Left lung (tissue), 14 donors: ENCODE results near the gene BLTP1. TPM values are rescaled to one million over a fixed set of nuclear protein-coding genes. Genes with fewer than 3 reads are reported as not detected.
"Not testable (repeated sequence)": the region's sequence is repeated elsewhere in the genome, so short reads cannot be mapped to it uniquely, and the experiment has no call there.

Experiments
- ATAC-seq: fragments of 200-7000 bp; cut with Tn5 transposase; one replicate; pipeline ENCODE4 v1.9.1; 2020; ENCODE audit warnings: moderate library complexity
- DNase-seq, 4 donors: peaks; one replicate each; pipeline ENCODE4 v3.0.0-alpha.2; 2013 to 2020
- H3K27ac ChIP-seq, 2 donors: fragments of 200-600 bp; sonication (generic) in 1 of 2; one replicate each; pipeline versions ENCODE4 v1.5.0 to v1.8.0; 2020 to 2021
- H3K27me3 ChIP-seq, 2 donors: fragments of 200-600 bp; sonication (generic) in 1 of 2; one replicate each; pipeline versions ENCODE4 v1.5.0 to v1.8.0; 2020 to 2021
- H3K36me3 ChIP-seq, 2 donors: fragments of 200-600 bp; sonication (generic) in 1 of 2; one replicate each; pipeline versions ENCODE4 v1.5.0 to v1.8.0; 2020 to 2021
- H3K4me1 ChIP-seq, 2 donors: fragments of 200-600 bp; one replicate each; pipeline ENCODE4 v1.8.0; 2021
- H3K4me3 ChIP-seq, 2 donors: fragments of 200-600 bp; sonication (generic) in 1 of 2; one replicate each; pipeline versions ENCODE4 v1.5.0 to v1.8.0; 2020 to 2021; ENCODE audit warnings: mild to moderate bottlenecking in 1 of 2
- H3K9me3 ChIP-seq, 2 donors: fragments of 200-600 bp; sonication (generic) in 1 of 2; one replicate each; pipeline versions ENCODE4 v1.5.0 to v1.8.0; 2020 to 2021
- intact Hi-C, 2 donors: fragments of 100-400 bp; cut with DNase I; formaldehyde crosslinking; loops; one replicate each; pipeline versions ENCODE4 v1.11.2 to v1.14.2; 2022
- long read RNA-seq, 12 donors: library from polyadenylated mRNA in 2 of 12; unstranded in 2 of 12; transcript quantifications; one replicate each; pipeline ENCODE4 v2.0.0 and lab custom pipeline, GENCODE V29; 2019 to 2026
- polyA plus RNA-seq, 6 donors: library from polyadenylated mRNA; unstranded; fragments of 120-200 nt; gene quantifications; one replicate each; pipeline ENCODE4 v1.2.1, GENCODE V29; 2013; ENCODE audit not compliant: insufficient read length in 6 of 6
- total RNA-seq, 2 donors: library from RNA; stranded (reverse); fragmentation: NEBNext Ultra II Directional; extraction: Animal tissue kit (Norgen Biotek cat#: 25700); gene quantifications; one replicate each; pipeline ENCODE4 v1.2.1, GENCODE V29; 2021
- TF ChIP-seq, protein P1 (sequence below), 2 donors: fragments of 200-600 bp; sonication (generic) in 1 of 2; IDR thresholded peaks; one replicate each; pipeline versions ENCODE4 v1.5.0 to v1.8.0; 2021; ENCODE audit warnings: antibody characterized with exemption in 2 of 2
- donor health status: DM: no; HTN: yes; CAD: no.
- donor health status: DM: no; HTN: no; CAD: no.

The BLTP1 gene
- total RNA-seq (10 to 100 TPM; 59.8 to 71.7 TPM), polyA plus RNA-seq (100 to 1,000 TPM in 5 of 6 donors, 10 to 100 TPM in 1; 93.3 to 125 (median 108) TPM)
- long read RNA-seq, donor 1, partial matches to known transcripts, result 84 of 84 reads
- long read RNA-seq, donor 1, other reads (novel, unspliced or antisense), result 0 of 84 reads
- long read RNA-seq, donor 2, partial matches to known transcripts, result 42 of 44 reads
- long read RNA-seq, donor 2, other reads (novel, unspliced or antisense), result 0 of 44 reads
- long read RNA-seq, donor 3, partial matches to known transcripts, result 5 of 5 reads
- long read RNA-seq, donor 3, other reads (novel, unspliced or antisense), result 0 of 5 reads
- long read RNA-seq, donor 4, partial matches to known transcripts, result 3 of 5 reads
- long read RNA-seq, donor 4, other reads (novel, unspliced or antisense), result 2 of 5 reads
- long read RNA-seq, donor 5, partial matches to known transcripts, result 21 of 25 reads
- long read RNA-seq, donor 5, other reads (novel, unspliced or antisense), result 0 of 25 reads
- long read RNA-seq, donor 6, partial matches to known transcripts, result 25 of 25 reads
- long read RNA-seq, donor 6, other reads (novel, unspliced or antisense), result 0 of 25 reads
- long read RNA-seq, donor 7, partial matches to known transcripts, result 13 of 13 reads
- long read RNA-seq, donor 7, other reads (novel, unspliced or antisense), result 0 of 13 reads
- long read RNA-seq, donor 8, full-length matches to known transcripts, result 1 of 6 reads
- long read RNA-seq, donor 8, partial matches to known transcripts, result 5 of 6 reads
- long read RNA-seq, donor 8, other reads (novel, unspliced or antisense), result 0 of 6 reads
- long read RNA-seq, donor 9, result 0 reads
- long read RNA-seq, donor 10, partial matches to known transcripts, result 0 of 1 reads
- long read RNA-seq, donor 10, other reads (novel, unspliced or antisense), result 1 of 1 reads
- long read RNA-seq, donor 11, partial matches to known transcripts, result 16 of 17 reads
- long read RNA-seq, donor 11, other reads (novel, unspliced or antisense), result 0 of 17 reads
- long read RNA-seq, donor 12, partial matches to known transcripts, result 28 of 29 reads
- long read RNA-seq, donor 12, other reads (novel, unspliced or antisense), result 0 of 29 reads

DNA sequence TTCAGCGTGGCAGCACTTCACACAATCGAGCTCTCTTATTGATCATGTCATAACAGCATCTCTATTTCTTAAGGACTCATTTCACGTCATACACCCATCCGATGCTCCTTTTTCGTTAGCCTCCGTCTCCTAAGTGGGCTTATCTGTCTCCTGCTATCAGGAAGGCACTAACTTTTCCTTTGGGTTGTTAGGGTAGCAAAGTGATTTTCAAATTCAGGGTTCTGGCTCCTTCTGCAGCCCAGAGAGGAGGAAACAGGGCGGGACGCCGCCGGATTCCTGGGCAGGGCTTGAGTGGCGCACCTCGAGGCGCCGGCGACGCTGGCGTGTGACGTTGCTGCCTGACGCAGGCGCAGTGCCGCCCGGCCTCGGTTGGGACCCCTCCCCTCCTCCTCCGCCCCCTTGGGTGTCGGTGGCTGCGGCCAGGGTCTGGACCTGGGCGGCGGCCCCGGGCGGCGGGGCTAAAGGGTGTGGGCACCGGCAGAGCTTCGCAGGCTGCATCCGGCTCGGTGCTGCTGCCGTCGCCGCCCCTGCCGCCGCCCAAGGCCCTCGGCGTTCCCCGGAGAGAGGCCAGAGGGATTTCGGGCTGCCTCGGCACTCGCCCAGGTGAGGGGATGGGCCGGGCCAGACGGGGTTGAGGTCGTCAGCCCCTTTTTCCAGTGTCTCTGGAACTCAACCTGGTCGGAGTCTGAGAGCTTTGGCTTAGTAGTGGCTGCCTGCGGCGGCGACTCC, at the start of gene BLTP1:
Gene BLTP1, plus strand, starts transcription at position 350 of the 729 bp plus-strand sequence. CDS start 18,317 bp downstream, outside the sequence.
- TF ChIP-seq, protein P1, sequence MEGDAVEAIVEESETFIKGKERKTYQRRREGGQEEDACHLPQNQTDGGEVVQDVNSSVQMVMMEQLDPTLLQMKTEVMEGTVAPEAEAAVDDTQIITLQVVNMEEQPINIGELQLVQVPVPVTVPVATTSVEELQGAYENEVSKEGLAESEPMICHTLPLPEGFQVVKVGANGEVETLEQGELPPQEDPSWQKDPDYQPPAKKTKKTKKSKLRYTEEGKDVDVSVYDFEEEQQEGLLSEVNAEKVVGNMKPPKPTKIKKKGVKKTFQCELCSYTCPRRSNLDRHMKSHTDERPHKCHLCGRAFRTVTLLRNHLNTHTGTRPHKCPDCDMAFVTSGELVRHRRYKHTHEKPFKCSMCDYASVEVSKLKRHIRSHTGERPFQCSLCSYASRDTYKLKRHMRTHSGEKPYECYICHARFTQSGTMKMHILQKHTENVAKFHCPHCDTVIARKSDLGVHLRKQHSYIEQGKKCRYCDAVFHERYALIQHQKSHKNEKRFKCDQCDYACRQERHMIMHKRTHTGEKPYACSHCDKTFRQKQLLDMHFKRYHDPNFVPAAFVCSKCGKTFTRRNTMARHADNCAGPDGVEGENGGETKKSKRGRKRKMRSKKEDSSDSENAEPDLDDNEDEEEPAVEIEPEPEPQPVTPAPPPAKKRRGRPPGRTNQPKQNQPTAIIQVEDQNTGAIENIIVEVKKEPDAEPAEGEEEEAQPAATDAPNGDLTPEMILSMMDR (IDR thresholded peaks at IDR 0.05), result no peak
- H3K4me3 ChIP-seq, result peak within 1 kb of the TSS; percentile 90 to 94
- H3K27me3 ChIP-seq, result no peaks in the 10 kb centered on the region
- H3K36me3 ChIP-seq, result no peaks in the 10 kb centered on the region
- no peaks in the 10 kb centered on the region for H3K9me3 ChIP-seq
- intact Hi-C loops, result no loop called here
- H3K4me1 ChIP-seq, result peaks cover 5 to 36% of the 10 kb centered on the region in 2 donors
- DNase-seq, result peak; percentile 90 to 99 (median 94)
- peak within 1 kb of the TSS; percentile 88 to 93 for H3K27ac ChIP-seq
- ATAC-seq, result peak; percentile 98

DNA sequence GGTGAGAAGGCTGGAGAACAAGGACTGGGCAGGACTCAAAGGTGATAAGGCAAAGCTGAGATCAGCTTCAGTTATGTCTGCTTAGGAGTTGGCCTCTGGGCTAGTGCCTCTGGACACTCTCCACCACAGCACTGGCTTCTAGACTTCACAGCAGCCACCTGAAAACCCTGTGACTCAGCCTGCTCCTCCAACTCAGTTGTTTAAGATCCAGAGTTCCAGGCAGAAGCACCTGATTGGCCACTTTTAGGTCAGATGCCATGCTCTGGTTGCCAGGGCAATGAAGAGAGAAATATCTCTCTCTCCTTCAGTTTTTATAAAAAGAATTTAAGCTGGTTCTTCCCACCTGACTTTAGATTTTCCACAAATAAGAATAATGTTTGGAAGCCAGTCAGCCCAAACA, 47.9 kb upstream of the BLTP1 start:
- H3K4me3 ChIP-seq, result no peak overlapping the region
- no peak for DNase-seq
- no peaks in the 10 kb centered on the region for H3K36me3 ChIP-seq
- no peaks in the 10 kb centered on the region for H3K9me3 ChIP-seq
- H3K27ac ChIP-seq, result no peak overlapping the region
- ATAC-seq, result no peak
- intact Hi-C loops, result no loop called here
- H3K4me1 ChIP-seq, result no peaks in the 10 kb centered on the region
- peaks cover 0 to 4% of the 10 kb centered on the region in 2 donors for H3K27me3 ChIP-seq
- TF ChIP-seq, protein P1 (IDR thresholded peaks at IDR 0.05), result no peak

- ATAC-seq, result no peak
- H3K4me1 ChIP-seq, result no peaks in the 10 kb centered on the region
- peak overlapping the region in 1 of 2 donors; percentile 64 for H3K27ac ChIP-seq
- no peaks in the 10 kb centered on the region for H3K36me3 ChIP-seq
- no peaks in the 10 kb centered on the region for H3K9me3 ChIP-seq
- no peak overlapping the region for H3K4me3 ChIP-seq
- H3K27me3 ChIP-seq, result no peaks in the 10 kb centered on the region
- intact Hi-C loops, result no loop called here
- DNase-seq, result no peak
- TF ChIP-seq, protein P1 (IDR thresholded peaks at IDR 0.05), result no peak
Observed at GRCh38 chr4:122107680-122108079, 44.5 kb upstream of the BLTP1 start.

DNA sequence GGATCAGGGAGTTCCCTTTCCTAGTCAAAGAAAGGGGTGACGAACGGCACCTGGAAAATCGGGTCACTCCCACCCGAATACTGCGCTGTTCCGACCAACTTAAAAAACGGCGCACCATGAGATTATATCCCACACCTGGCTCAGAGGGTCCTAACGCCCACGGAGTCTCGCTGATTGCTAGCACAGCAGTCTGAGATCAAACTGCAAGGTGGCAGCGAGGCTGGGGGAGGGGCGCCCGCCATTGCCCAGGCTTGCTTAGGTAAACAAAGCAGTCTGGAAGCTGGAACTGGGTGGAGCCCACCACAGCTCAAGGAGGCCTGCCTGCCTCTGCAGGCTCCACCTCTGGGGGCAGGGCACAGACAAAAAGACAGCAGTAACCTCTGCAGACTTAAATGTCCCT, 41.8 kb upstream of the BLTP1 start:
- H3K9me3 ChIP-seq, H3K4me3 ChIP-seq, ATAC-seq, H3K4me1 ChIP-seq, H3K27ac ChIP-seq, H3K27me3 ChIP-seq, H3K36me3 ChIP-seq, intact Hi-C loops: not testable (repeated sequence)
- DNase-seq, result peak in 1 of 4 donors; percentile 8

DNA sequence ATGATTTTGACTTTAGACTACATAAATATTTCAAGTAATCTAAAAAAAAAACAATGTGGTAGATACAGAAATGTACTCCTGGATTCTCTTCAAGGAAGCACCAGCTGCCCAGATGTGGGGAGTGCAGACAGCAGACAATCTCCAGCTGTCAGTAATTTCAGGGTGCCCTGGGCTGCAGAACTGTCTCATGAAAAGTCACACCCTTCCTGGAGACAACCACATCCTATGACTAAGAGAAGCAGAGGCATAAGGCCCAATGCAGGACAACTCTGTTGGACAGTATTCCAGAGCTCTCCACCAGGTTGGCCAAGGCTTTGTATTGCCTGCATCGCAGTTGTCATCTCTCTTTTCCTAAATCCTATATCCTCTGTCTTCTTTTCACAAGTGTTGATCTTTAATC, 34.4 kb upstream of the BLTP1 start:
- DNase-seq, result no peak
- Histone ChIP-seq H3K4me1 (no peaks in the 10 kb centered on the region), H3K27me3 (no peaks in the 10 kb centered on the region), H3K9me3 (peaks cover 0 to 6% of the 10 kb centered on the region in 2 donors), H3K27ac (no peak overlapping the region), H3K4me3 (no peak overlapping the region), H3K36me3 (no peaks in the 10 kb centered on the region)
- intact Hi-C loops, result no loop called here
- no peak for ATAC-seq
- TF ChIP-seq, protein P1 (IDR thresholded peaks at IDR 0.05), result no peak
